ENCODE data around the gene ALMS1.
"Not testable (repeated sequence)": the region's sequence is repeated elsewhere in the genome, so short reads cannot be mapped to it uniquely, and the experiment has no call there.

ALMS1 gene

DNA sequence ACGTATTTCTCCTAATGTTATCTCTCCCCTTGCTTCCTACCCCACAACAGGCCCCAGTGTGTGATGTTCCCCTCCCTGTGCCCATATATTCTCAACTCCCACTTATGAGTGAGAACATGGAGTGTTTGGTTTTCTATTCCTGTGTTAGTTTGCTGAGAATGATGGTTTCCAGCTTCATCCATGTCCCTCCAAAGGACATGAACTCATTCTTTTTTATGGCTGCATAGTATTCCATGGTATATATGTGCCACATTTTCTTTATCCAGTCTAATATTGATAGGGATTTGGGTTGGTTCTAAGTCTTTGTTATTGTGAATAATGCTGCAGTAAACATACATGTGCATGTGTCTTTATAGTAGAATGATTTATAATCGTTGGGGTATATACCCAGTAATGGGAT lies 119.2 kb downstream of the ALMS1 start:
- not testable (repeated sequence) for DNase-seq

DNA sequence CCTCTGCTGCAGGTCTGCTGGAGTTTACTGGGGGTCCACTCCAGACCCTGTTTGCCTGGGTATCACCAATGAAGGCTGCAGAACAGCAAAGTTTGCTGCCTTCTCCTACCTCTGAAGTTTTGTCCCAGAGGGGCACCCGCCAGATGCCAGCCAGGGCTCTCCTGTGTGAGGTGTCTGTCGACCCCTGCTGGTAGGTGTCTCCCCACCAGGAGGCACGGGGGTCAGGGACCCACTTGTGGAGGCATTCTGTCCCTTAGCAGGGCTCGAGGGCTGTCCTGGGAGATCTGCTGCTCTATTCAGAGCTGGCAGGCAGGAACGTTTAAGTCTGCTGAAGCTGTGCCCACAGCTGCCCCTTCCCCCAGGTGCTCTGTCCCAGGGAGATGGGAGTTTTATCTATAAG lies 124.8 kb downstream of the ALMS1 start:
- DNase-seq: not testable (repeated sequence)

GRCh38 chr2:73516033-73516432 lies 130.4 kb downstream of the ALMS1 start:
- no peak for DNase-seq

DNA sequence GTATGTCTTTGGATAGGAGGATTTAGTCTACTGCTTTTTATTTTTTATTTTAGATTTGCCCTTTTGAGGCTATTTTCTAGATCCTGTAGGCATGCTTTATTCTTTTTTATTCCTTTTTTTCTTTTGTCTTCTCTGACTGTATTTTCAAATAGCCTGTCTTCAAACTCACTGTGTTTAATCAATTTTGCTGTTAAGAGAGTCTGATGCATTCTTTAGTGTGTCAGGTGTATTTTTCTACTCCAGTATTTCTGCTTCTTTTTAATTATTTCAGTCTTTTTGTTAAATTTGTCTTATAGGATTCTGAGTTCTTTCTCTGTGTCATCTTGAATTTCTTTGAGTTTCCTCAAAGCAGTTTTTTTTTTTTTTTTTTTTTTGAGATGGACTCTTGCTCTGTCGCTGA lies 143.1 kb downstream of the ALMS1 start:
- DNase-seq: no peak

DNA sequence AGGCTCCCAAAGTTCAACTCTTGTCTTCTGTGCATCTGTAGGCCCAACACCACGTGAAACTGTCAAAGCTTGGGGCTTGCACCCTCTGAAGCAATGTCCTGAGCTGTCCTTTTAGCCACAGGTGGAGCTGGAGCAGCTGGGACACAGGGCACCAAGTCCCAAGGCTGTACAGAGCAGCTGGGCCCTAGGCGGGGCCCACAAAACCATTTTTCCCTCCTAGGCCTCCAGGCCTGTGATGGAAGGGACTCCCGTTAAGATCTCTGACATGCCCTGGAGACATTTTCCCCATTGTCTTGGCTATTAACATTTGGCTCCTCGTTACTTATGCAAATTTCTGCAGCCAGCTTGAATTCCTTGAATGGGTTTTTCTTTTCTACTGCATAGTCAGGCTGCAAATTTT lies 145.1 kb downstream of the ALMS1 start:
- DNase-seq: not testable (repeated sequence)

- no peak for DNase-seq
Observed at GRCh38 chr2:73532381-73532780, 146.7 kb downstream of the ALMS1 start.

DNA sequence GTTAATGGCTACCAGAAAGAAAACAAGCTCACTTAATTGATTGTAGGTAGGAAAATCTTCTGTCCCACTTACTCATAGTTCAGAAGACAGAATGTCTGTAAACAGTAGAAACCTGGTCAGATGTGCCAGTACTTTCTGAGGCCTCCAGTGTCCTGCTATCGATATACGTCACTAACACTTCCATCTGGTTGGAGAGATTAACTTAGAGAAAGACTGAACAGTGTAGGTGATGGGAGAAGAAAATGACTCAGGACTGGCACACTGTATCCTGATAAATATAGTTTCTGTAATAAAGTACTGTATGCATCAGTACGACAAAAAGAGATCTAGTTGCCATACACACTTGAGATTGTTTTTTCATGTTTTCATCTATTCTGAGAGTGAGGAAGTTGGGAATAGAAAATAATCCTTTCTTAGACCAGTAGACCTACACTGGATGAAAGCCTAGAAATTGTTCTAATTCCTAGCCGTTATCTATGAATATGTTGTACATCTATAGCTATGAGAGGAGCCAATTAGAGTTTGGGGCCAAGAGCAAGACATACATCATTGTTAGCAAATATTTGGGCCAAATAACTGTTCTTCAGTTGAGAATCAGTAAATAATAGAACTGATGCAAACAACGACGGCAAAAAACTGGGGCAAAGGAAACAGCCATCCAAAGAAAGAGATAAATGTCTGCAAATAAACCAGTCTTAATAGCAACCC lies 150.7 kb downstream of the ALMS1 start:
- no peak for DNase-seq

- DNase-seq: not testable (repeated sequence)
Observed at GRCh38 chr2:73560875-73561274, 175.2 kb downstream of the ALMS1 start.

- no peak for DNase-seq
Observed at GRCh38 chr2:73561422-73561821, 175.8 kb downstream of the ALMS1 start.

- DNase-seq: no peak
Observed at GRCh38 chr2:73564986-73565385, 179.3 kb downstream of the ALMS1 start.

GRCh38 chr2:73566288-73566878 lies 180.7 kb downstream of the ALMS1 start:
- DNase-seq: no peak

GRCh38 chr2:73575261-73575660 lies 189.6 kb downstream of the ALMS1 start:
- no peak for DNase-seq

- no peak for DNase-seq
Observed at GRCh38 chr2:73582364-73582763, 196.7 kb downstream of the ALMS1 start.

DNA sequence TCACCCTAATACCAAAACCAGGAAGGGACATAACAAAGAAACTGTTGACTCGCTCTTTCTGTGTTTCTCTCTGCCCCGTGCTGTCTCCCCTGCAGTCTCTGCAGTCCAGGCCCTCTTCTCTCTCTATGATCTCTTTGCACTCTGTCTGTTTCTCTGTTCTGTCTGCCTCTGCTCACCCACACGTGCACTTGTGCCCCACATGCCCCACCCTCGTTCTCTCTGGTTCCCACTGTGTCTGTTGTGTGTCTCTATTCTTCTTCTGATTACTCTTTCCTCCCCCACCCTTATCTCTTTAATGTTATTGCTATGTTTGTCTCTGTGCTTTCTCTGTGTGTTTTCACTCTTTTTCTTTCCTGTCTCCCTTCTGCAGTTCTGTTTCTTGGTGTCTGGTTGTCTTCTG lies 202.5 kb downstream of the ALMS1 start:
- DNase-seq: no peak

DNA sequence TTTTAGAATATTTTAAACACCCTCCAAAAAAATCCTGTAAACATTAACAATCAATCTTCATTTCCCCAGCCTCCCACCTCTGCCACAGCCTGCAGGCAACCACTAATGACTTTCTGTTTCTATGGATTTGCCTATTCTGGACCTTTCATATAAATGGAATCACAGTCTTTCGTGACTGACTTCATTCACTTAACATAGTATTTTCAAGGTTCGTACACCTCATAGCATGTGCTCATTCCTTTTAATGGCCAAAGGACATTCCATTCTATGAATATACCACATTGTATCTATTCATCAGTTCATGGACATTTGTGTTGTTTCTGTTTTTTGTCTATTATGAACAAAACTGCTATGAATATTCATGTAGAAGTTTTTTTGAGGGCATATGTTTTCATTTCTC lies 208.0 kb downstream of the ALMS1 start:
- no peak for DNase-seq

GRCh38 chr2:73594251-73594650 lies 208.6 kb downstream of the ALMS1 start:
- DNase-seq: no peak

DNA sequence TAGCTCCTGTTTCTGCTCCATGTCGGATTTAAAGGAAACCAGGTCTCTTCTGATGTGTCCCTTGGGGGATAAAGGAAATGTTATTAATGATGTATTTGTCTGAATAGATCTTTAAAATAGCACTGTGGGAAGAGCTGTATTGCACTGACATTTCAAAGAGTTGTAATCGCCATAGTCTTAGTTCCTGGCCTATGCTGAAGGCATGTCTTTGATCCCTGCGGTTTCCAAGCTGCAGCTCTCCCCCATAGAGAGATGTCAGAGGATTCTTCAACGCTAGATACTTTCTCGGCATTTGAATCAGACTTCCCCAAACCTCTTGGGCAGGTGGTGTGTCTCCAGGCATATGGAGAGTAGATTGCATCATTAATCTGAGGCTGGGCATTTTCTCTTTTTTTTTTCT lies 216.1 kb downstream of the ALMS1 start:
- no peak for DNase-seq

- DNase-seq: not testable (repeated sequence)
Observed at GRCh38 chr2:73603099-73603588, 217.5 kb downstream of the ALMS1 start.

GRCh38 chr2:73604589-73604988 lies 219.0 kb downstream of the ALMS1 start:
- not testable (repeated sequence) for DNase-seq

GRCh38 chr2:73610111-73610510 lies 224.5 kb downstream of the ALMS1 start:
- no peak for DNase-seq

- DNase-seq: no peak
Observed at GRCh38 chr2:73611193-73611592, 225.6 kb downstream of the ALMS1 start.

- no peak for DNase-seq
Observed at GRCh38 chr2:73611867-73612266, 226.2 kb downstream of the ALMS1 start.

GRCh38 chr2:73614105-73614504 lies 228.5 kb downstream of the ALMS1 start:
- no peak for DNase-seq

- DNase-seq: no peak
Observed at GRCh38 chr2:73614997-73615396, 229.4 kb downstream of the ALMS1 start.

GRCh38 chr2:73619925-73620324 lies 234.3 kb downstream of the ALMS1 start:
- DNase-seq: not testable (repeated sequence)
